HUES48 (cell line): ENCODE results near the gene NR4A1.

ENCODE experiments used
- H3K27ac ChIP-seq: one replicate; pipeline ENCODE4 v1.7.0; 2013; ENCODE audit warnings: low read depth, low read length, inconsistent platforms
- H3K27me3 ChIP-seq: 2 replicates; pipeline ENCODE4 v1.6.1; 2013; ENCODE audit warnings: mild to moderate bottlenecking, low read length; ENCODE audit not compliant: control insufficient read depth, insufficient read depth
- H3K36me3 ChIP-seq: 2 replicates; pipeline ENCODE4 v1.6.1; 2013; ENCODE audit warnings: low read length; ENCODE audit not compliant: control insufficient read depth, insufficient read depth
- H3K4me1 ChIP-seq: 2 replicates; pipeline ENCODE4 v1.6.1; 2013; ENCODE audit warnings: mild to moderate bottlenecking, low read length; ENCODE audit not compliant: control insufficient read depth, insufficient read depth
- H3K4me3 ChIP-seq: 2 replicates; pipeline ENCODE4 v1.5.1; 2013; ENCODE audit warnings: mild to moderate bottlenecking, low read depth, low read length
- H3K9ac ChIP-seq: 2 replicates; pipeline ENCODE4 v1.6.1; 2013; ENCODE audit warnings: mild to moderate bottlenecking, low read depth, low read length, moderate library complexity
- H3K9me3 ChIP-seq: 2 replicates; pipeline ENCODE4 v1.6.1; 2013; ENCODE audit warnings: low read length; ENCODE audit not compliant: control insufficient read depth, insufficient read depth

Gene NR4A1

DNA sequence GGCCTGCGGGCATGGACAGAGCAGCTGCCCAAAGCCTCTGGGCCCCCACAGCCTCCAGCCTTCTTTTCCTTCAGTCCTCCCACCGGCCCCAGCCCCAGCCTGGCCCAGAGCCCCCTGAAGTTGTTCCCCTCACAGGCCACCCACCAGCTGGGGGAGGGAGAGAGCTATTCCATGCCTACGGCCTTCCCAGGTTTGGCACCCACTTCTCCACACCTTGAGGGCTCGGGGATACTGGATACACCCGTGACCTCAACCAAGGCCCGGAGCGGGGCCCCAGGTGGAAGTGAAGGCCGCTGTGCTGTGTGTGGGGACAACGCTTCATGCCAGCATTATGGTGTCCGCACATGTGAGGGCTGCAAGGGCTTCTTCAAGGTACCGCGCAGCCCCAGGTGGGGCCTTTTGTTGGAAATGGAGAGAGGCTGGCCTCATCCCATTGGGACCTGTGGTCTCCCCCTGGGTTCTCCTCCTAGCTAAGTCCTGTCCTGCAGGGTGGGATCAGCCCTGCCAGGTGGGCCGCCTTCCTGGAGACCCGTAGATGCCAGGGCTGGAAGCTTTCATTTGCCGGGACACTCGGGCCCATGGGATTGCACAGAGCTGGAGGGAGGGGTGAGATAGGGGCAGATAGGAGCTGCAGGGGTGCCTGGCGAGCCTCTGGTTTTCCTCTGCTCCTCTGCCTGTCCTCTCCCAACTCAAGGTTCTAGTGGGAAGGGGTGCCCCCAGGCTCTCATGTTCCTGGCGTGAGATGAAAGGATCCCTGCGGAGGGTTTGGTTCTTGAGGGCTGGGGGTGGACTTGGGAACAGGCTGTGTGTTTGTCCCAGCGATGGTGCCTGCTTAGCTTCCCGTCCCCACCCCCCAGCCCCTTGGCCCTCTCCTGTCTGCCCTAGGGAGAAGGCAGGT is 3.8 kb downstream of the NR4A1 start:
- Histone ChIP-seq H3K4me3 (no peak overlapping the region), H3K36me3 (peaks cover 6% of the 10 kb centered on the region; the same call in 1 of the 2 replicates)

DNA sequence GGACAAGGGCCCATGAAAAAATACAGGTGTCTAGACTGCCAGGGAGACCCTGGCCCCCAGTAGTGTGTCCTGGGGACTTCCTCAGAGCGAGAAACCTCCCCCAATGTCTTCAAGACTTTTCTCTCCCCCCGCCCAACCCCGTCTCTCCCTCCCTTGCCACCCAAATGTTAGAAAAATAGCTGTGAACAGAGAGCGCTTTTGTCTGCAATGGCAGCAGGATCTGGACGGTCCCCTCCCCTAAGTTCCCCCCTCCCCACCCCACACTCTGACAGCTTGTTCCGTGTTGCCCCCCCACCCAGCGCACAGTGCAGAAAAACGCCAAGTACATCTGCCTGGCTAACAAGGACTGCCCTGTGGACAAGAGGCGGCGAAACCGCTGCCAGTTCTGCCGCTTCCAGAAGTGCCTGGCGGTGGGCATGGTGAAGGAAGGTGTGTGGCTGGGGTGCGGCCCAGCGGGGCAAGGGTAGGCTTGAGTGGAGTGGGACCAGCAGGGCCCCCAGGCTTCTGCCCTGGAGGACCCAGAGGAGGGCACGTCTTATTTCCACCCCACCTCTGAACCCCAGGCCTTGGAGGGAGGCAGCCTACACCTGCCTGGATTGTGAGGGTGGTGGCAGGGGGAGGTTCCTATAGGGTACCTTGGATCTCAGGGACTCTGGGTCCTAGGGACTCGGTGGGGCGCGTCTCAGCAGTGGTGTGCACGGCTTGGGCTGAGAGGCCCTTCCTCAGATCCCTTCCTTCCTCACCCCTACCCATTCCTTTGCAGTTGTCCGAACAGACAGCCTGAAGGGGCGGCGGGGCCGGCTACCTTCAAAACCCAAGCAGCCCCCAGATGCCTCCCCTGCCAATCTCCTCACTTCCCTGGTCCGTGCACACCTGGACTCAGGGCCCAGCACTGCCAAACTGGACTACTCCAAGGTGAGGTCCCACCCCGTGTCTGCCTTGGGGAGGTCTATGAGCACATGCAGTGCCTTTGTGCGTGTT is 4.8 kb downstream of the NR4A1 start:
- Histone ChIP-seq H3K36me3 (peaks cover 6% of the 10 kb centered on the region; the same call in 1 of the 2 replicates), H3K4me3 (no peak overlapping the region), H3K4me1 (peaks cover 12% of the 10 kb centered on the region; the same call in 1 of the 2 replicates), H3K27ac (no peak overlapping the region), H3K27me3 (peaks cover 23% of the 10 kb centered on the region), H3K9ac (no peak overlapping the region), H3K9me3 (no peaks in the 10 kb centered on the region)

More for the DNA sequence above, 3.8 kb downstream of the NR4A1 start:
- Histone ChIP-seq H3K27ac (no peak overlapping the region), H3K4me1 (peaks cover 18% of the 10 kb centered on the region; the same call in 1 of the 2 replicates), H3K9ac (no peak overlapping the region), H3K9me3 (no peaks in the 10 kb centered on the region), H3K27me3 (peaks cover 32% of the 10 kb centered on the region)

DNA sequence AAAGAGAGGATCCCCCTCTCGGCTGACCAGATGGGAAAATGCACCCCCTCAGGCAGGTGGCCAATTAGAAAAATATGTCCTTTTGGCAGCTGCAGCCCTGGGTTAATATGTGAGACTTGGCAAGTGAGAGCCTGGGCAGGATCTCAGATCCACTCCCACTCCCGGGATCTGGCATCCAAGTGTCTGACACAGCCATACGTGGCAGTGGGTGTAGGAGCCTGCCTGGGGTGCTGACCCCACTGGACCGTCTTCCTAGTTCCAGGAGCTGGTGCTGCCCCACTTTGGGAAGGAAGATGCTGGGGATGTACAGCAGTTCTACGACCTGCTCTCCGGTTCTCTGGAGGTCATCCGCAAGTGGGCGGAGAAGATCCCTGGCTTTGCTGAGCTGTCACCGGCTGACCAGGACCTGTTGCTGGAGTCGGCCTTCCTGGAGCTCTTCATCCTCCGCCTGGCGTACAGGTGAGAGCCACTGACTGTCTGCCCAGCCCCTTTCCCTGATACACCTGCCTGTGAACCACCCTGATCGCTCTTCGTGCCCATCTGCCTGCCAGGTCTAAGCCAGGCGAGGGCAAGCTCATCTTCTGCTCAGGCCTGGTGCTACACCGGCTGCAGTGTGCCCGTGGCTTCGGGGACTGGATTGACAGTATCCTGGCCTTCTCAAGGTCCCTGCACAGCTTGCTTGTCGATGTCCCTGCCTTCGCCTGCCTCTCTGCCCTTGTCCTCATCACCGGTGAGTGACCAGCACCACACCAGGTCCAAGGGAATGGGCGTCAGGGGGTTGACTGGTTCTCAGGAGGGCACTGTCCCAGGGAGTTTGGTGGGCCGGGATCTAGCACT is 5.8 kb downstream of the NR4A1 start:
- no peak overlapping the region for H3K27ac ChIP-seq
- peaks cover 6% of the 10 kb centered on the region; the same call in 1 of the 2 replicates for H3K36me3 ChIP-seq
- no peak overlapping the region for H3K4me3 ChIP-seq
- peaks cover 15% of the 10 kb centered on the region for H3K27me3 ChIP-seq
- H3K9ac ChIP-seq, result no peak overlapping the region
- peaks cover 5% of the 10 kb centered on the region; the same call in 1 of the 2 replicates for H3K4me1 ChIP-seq
- H3K9me3 ChIP-seq, result no peaks in the 10 kb centered on the region

DNA sequence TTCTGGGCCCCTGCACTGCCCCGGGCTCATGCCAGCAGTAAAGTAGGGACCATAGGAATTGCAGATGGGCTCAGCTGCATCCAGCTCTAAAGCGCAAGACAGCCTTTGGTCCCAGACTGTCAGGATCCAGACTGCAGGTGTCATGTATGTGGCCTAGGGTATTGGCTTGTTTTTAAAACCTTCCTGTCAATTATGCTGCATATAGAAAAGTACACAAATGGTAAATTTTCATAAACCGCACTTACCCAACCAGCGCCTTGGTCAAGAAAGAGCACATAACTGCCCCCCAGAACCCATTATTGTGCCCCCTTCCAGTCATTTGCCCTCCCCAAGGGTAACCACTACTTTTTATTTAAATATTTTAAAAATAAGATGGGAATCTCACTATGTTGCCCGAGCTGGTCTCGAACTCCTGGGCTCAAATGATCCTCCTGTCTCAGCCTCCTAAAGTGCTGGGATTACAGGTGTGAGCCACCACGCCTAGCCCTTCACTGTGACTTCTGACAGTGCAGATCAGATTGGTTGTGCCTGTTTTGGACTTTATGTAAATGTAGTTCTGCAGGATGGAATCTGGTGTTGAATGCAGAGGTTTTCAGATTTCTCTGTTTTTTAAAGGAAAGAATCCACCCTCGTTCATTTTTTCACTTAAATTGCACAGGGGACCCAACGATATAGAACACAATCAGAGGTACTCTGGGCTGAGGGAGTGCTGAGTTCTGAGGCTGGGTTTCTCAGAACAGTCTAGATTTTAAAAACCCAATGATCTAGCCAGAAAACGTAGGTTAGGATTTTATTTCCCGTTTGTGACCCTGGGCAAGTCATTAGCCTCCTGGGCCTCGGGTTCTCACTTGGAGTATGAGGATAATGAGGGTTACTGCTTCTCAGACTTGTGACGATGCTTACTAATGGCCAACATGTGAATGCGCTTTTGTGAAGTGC is 6.7 kb downstream of the NR4A1 start:
- Histone ChIP-seq H3K27ac (no peak overlapping the region), H3K9ac (no peak overlapping the region), H3K9me3 (no peaks in the 10 kb centered on the region), H3K27me3 (peaks cover 6% of the 10 kb centered on the region), H3K36me3 (peaks cover 6% of the 10 kb centered on the region; the same call in 1 of the 2 replicates), H3K4me1 (no peaks in the 10 kb centered on the region), H3K4me3 (no peak overlapping the region)

DNA sequence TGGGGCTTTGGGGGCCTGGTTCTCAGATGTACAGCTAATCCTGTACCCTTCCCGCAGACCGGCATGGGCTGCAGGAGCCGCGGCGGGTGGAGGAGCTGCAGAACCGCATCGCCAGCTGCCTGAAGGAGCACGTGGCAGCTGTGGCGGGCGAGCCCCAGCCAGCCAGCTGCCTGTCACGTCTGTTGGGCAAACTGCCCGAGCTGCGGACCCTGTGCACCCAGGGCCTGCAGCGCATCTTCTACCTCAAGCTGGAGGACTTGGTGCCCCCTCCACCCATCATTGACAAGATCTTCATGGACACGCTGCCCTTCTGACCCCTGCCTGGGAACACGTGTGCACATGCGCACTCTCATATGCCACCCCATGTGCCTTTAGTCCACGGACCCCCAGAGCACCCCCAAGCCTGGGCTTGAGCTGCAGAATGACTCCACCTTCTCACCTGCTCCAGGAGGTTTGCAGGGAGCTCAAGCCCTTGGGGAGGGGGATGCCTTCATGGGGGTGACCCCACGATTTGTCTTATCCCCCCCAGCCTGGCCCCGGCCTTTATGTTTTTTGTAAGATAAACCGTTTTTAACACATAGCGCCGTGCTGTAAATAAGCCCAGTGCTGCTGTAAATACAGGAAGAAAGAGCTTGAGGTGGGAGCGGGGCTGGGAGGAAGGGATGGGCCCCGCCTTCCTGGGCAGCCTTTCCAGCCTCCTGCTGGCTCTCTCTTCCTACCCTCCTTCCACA is 7.6 kb downstream of the NR4A1 start:
- no peaks in the 10 kb centered on the region for H3K4me1 ChIP-seq
- H3K27ac ChIP-seq, result no peak overlapping the region
- H3K36me3 ChIP-seq, result peaks cover 6% of the 10 kb centered on the region; the same call in 1 of the 2 replicates
- H3K27me3 ChIP-seq, result no peaks in the 10 kb centered on the region
- H3K9ac ChIP-seq, result no peak overlapping the region
- H3K9me3 ChIP-seq, result no peaks in the 10 kb centered on the region
- H3K4me3 ChIP-seq, result no peak overlapping the region

DNA sequence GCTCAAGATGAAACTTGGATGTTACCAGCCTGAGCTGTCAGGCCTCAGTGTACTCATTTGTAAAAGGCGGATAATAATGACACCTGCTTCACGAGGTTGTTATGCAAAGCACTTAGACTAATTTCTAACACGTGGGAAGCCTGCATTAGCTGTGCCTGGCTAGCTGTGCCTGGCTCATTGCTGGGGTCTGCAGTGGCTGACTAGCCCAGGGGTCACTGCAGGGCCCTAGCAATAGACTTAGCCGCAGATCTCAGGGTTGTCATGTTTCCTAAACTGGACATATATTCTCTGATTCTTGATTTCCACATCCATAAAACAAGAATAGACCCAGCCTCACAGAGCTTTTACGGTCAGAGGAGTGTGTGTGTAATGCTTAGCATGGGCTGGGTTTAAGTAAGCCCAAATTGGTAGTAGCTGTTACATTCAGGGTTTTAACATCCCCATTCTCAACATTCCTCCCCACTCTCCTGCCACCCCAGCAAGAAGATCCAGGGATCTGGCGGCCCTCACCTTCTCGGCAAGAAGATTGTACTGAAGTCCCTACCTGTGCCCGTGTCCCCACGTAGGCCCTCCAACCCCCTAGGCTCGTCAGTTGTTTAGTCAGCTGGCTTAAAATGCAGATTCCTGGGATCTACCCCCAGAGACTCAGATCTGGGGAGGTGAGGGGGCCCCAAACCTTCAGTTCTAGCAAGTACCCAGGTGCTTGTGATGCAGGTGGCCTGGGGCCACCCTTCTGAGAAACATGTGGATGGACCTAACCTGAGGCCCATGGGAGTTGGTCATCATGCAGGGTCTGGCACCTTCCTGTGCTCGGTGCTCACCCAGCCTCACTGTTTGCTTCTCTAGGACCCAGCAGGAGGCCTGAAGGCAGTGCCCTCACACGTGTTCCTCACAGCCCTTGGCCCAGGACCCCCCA is 8.6 kb downstream of the NR4A1 start:
- Histone ChIP-seq H3K27me3 (no peaks in the 10 kb centered on the region), H3K27ac (no peak overlapping the region), H3K36me3 (peaks cover 6% of the 10 kb centered on the region; the same call in 1 of the 2 replicates), H3K4me1 (no peaks in the 10 kb centered on the region), H3K9me3 (no peaks in the 10 kb centered on the region), H3K9ac (no peak overlapping the region), H3K4me3 (no peak overlapping the region)

DNA sequence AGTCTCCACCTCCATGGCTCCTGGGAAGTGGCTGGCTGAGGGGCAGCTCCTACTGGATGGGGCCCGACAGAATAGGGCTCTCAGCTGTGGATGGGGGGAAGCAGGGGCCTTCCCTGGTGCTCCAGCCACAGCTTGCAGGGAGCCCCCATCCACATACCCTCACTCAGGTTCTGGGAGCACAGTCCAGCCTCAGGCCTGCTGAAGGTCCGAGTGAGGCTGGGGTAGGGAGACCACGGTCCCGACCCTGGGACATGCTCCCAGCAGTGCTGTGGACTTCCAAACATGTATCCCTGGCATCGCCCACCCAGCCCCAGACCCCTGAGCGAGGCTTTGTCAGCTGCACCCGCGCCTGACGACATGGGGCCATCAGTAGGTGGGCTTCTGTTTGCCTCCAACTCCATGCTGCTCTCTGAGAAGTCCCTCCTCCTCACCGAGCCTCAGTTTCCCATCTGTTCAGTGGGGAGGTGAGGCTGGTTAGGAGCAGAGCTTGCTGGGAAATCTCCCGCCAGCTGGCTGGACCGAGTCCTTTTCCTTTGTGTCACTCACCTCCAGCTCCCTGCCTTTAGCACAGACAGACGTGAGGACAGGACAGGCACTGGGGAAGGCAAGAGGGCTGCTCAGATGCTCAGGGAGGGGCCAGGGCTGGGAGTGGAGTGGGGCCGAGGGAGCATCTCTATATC is 9.4 kb downstream of the NR4A1 start:
- H3K27ac ChIP-seq, result no peak overlapping the region
- H3K4me1 ChIP-seq, result no peaks in the 10 kb centered on the region
- H3K36me3 ChIP-seq, result 0 out of 2 replicates have a peak, but pooled peaks cover 6% of the 10 kb centered on the region
- H3K4me3 ChIP-seq, result no peak overlapping the region
- H3K9ac ChIP-seq, result no peak overlapping the region
- no peaks in the 10 kb centered on the region for H3K27me3 ChIP-seq
- no peaks in the 10 kb centered on the region for H3K9me3 ChIP-seq

DNA sequence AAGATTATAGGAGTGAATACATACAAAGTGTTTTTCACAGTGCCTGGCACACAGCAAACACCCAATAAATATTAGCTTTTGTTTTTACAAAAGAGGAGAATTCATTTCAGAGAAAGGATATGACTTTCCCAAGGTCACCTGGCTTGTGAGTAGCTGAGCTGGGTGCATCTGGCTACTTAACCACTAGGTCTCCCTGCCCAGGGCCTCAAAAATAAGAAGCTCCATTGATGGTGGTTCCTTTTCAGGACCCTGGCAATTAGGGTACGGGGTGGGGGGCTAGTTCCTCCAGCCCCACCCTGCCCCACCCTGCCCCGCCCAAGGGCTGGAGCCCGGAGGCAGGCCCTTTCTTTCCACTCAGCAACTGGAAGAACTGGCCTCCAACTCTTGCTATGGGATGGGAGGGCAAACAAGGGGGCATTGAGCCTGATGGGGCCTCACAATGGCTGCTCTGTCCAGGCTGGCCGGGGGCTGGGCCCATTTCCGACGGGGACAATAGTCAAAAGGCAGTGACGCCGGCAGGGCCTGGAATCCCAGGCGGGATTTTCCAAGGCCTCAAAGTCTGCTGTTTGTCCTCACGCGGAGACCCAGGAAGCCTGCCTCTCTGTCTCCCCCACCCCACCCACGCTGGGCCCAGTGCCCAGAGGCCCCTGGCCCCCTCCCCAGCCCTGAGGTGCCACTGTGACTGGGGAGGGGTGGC is 10.4 kb downstream of the NR4A1 start:
- no peaks in the 10 kb centered on the region for H3K27me3 ChIP-seq
- H3K9me3 ChIP-seq, result no peaks in the 10 kb centered on the region
- no peak overlapping the region for H3K27ac ChIP-seq
- H3K4me1 ChIP-seq, result no peaks in the 10 kb centered on the region
- no peak overlapping the region for H3K9ac ChIP-seq
- no peak overlapping the region for H3K4me3 ChIP-seq
- H3K36me3 ChIP-seq, result 0 out of 2 replicates have a peak, but pooled peaks cover 6% of the 10 kb centered on the region
